GM21528 (cell line): ENCODE data around the gene ABTB2.

Experiments
- ATAC-seq: cut with Tn5 transposase; IDR thresholded peaks from one replicate; pipeline ENCODE4 v1.9.1; 2021; ENCODE audit warnings: mild to moderate bottlenecking, moderate library complexity; ENCODE audit not compliant: unreplicated experiment, low FRiP score

The ABTB2 gene

DNA sequence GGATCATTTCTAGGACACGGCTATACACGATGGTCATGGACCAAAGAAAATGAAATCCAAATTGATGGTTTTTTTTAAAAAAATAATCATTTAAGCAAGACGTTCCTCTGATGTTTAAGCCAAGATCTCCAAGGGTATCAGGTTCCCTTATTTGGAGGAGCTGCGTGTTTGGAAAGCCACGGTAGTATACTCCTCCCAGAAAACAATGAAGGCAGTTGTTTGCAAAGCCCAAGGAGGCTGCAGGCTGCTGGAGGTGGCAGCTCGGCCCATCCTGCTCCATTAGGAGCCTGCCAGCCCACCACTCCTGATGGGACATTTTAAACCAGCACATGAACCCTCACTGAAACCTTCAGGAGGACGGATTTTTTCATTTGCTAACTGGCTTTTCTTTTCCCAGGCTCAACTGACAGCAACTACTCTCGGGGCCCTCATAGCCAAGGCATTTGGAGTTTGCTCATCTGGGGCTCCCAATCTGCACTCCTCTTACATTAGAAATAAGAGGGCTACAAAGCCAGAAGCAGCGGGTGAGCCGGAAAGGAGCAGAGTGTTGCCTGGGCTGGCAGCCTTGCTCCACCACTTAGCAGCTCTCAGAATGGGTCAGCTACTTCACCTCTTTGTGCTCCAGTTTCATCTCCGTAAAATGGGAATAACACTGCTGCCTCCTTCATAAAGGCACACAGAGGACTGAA, 58.4 kb downstream of the ABTB2 start:
- ATAC-seq, result no peak

DNA sequence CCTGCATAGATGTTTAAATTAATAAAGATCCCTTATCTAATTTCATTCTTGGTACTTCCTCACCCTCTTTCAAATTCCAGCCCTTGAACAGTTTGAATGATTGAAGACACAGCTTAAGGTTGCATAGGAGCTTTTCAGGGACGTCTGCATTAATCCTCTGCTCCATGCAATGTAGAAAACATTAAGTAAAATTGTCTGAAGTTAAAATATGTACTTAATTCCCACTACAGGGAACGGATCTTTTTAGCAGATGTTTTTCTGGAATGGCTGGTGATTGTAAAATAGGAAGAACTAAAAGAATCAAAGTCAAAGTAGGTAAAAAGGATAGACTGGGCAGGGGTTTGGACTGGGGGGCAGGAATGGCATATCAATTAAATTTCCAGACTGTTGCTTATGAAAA, 58.9 kb downstream of the ABTB2 start:
- no peak for ATAC-seq

DNA sequence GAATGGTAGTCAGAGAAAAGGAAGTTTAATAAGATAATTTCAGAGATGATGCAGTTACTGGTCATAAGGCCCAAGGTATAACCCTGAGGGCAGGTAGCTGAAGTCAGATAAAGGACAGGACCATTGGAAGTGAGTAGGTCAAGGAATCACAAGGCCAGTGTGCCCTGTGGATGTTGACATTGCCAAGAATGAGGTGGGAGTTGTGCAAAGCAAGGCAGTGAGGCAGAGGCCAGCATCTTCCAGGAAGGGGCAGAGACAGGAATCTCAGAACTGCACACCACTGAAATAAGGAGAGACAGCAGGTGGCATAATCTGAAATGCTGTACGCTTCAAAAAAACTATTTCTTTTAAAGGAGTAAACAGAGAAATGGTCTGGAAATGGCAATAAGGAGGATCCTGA, 61.4 kb downstream of the ABTB2 start:
- ATAC-seq, result no peak

DNA sequence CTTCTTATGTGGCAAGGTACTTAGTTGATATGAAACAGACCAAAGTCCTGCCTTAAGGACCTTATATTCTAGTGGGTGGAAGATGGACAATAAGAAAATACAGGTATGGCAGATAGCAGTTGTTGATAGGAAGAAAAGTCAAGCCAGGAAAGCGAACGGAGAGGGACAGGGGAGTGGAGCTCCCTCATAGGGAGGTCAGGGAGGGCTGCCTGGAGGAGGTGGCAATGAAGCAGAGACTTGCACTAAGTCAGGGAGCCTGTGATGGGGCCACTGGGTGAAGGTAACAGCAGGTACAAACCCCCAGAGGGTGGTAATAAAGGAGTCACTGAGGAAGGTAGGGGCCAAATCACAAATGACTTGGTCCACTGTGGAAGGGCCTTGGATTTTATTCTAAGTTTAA, 65.3 kb downstream of the ABTB2 start:
- ATAC-seq, result no peak

DNA sequence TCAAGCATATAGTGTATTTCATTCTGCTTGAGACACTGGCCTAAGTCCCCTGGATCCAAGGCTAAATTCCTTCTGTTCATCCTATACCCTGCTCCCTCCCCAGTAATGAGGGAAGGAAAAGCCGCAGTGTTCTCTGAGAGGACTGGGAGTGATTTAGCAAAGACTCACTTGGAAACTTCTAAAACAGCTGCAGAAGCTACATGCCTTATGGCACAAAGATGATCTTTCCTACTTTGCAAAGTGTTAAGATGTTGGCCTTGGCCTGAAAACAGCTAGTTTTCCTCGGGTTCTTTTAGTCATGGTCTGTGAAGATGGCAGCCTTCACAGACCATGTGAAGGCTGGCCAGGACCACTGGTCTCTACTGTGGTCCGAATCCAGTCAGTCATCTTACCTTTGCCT, 65.7 kb downstream of the ABTB2 start:
- ATAC-seq, result no peak

DNA sequence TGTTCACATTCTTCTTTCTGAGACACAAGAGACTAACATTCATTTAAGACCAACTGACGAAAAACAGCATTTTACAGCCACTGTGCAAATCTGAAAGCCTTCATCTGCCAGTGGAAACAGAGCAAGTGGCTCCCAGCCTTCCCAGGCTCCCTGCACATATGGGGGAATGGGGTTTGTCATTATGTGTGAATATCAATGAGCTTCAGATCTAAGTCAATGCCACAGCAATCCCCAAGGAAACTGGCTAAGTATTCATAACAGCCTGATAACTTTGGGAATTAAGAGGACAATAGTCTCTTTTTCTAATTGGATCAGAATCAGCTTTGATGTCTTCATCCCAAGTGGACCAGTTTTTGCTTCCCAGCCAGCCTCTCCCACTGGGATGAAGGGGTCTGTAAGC, 66.9 kb downstream of the ABTB2 start:
- no peak for ATAC-seq

DNA sequence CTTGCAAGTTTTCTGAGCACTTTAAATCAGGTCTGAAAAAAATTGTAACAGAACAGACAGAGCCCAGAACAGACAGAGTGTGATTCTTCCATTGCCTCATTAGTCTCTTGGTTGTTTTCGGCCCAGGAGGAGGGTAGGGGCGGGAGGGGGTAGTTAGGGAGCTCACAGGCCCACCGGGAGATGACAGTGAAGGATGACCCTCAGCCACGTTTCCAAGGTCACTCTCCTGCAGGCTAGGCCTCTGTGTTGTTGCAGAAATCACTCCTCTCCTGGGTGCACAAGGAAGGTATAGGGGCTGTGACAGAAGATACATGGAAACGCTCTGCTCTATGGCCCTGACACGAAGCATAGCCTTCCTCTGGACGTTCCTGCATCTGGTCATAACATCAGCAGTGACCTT, 69.3 kb downstream of the ABTB2 start:
- no peak for ATAC-seq

DNA sequence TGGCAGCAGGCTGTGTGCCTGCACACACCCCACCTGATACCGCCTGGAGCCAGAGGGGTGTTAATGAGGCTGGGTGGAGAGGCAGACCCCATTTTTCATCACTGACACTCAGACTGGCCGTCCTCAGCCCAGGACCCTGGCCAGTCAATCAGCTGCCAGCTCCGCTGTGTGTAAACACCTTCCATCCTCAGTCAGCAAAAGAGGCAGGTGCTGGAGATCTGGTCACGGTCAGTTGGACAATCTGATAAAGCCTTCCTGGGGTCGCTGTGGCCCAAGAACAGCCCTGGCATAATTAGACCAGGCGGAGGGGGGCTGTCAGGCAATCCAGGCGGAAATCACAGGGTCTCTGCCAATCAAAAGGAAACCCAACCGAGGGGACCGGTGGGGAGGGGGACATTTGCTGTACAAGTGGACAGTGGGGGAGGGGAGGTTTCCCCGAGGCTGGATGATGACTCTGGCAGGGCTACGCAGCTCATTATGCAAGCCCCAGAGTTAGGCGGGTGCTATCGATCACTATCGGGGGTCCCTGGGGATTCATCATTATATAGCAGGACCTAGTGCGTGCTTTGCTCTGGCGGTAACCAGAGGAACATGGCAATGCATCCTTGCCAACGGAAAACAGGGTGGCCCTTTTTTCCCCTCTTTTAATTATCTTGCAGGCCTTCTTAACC, 72.9 kb downstream of the ABTB2 start:
- no peak for ATAC-seq

DNA sequence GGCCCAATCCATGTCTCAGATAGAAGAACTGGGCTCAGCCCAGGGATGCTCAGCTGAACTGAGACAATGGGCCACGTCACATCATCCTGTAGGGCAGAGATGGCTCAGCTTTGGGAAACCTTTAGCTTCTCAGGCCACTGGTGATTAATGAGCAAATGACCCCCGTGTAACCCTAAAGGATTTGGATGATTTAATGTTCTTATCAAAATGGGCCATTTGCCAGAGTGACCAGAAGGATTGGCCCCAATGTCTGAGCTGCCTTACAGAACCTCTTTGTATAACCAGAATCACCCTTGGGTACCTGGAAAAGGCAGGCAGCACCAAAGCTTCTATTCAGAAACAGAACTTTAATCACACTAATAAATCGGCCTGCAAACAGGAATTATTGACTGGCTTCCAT, 73.7 kb downstream of the ABTB2 start:
- no peak for ATAC-seq

DNA sequence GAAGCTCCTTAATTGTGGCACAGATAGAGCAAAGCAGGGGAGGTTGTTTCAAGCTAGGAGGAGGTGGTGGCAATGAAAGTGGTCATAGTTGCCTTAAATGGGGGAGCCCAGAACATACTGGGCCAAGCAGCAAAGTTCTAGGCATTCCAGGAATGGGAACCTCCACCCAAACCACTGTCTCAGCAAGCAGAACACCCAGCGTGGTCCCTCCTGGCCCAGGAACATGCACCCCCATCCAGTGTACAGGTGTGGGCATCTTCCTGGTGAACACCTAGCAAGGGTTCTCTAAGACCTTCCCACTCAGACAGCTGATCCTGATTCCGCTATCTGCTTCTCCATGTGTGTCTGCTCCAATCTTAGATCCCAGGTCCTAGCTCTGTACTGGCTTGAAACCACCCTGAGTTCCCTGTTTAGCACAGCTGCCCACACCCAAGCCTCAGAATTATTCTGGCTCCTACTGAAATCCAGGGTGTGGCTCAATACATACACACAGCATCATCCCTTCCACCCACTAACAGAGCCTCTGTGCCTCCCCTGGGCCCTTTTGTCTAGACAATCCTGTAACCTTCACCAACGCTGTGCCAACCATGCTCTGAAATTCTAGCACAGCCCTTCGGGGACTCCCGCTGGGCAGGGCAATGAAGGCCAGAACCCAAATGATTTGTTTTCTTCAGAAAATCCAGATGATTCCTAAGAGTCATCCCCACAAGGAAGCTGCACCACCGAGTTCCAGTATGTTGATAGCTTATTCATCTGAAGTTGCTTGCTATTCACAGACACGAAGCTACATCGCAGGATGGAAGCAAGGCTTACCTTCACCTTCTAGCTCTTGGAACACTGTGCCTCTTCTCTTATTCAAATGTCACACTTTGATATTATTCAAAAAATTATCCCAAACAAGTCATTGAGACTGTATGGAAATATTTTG, 76.6 kb downstream of the ABTB2 start:
- no peak for ATAC-seq

DNA sequence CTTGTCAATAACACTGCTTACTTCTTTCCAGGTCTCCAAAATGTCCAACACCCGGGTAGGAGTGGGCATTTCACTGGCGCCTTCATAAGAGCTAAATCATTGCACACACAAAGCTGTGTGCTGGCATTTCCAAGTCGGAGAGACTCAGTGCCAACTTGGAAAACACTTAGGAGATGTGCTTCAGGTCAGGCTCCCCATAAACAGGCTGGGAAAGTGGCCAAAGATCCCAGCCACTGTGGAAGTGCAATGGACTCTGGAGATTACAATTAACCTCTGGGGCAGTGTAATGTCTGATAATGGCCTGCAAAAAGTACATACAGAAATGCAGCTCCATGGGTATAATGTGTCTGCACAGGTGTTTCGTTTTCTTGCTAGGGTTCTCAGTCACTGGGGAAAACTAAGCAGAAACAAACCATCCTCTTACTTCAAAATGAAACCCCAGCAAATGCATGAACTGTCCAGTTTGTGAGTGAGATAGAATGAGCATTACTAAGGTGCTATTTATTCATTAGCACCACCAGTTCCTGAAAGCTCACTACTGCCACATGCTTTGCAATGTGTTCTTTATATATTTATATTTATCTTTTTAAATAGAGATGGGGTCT, 79.0 kb downstream of the ABTB2 start:
- no peak for ATAC-seq

DNA sequence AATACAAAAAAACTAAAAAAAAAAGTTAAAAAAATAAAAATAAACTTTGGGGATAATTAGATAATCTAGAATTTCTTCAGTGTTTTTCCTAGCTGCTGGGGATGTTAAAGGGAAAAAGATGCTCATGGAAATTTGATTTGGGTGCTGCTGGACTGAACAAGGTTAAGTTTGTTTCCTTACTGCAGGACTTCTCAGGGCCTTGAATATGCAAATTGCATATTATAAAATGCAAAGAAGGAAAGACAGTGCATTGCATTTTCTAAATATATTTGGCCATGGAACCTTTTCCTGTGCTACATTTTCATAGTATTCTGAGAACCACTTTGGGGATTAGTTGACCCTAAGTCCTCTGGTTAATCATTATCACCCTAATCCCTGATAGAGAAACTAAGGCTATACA, 79.6 kb downstream of the ABTB2 start:
- no peak for ATAC-seq

DNA sequence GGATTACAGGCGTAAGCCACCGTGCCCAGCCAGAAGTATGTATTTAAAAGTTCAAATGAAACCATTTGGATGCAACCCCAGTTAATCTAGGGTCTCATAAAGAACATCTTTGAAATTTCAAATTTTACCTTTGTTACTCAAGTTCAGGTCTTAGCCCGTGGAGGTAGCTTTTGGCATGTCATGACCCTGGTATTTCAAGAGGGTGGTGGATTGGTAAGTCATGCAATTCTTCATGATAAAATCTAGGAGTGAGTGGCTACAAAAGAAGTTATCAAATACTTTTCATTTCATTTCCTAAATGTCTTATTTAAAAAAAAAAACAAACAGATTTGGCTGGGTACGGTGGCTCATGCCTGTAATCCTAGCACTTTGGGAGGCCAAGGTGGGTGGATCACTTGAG, 80.6 kb downstream of the ABTB2 start:
- no peak for ATAC-seq

DNA sequence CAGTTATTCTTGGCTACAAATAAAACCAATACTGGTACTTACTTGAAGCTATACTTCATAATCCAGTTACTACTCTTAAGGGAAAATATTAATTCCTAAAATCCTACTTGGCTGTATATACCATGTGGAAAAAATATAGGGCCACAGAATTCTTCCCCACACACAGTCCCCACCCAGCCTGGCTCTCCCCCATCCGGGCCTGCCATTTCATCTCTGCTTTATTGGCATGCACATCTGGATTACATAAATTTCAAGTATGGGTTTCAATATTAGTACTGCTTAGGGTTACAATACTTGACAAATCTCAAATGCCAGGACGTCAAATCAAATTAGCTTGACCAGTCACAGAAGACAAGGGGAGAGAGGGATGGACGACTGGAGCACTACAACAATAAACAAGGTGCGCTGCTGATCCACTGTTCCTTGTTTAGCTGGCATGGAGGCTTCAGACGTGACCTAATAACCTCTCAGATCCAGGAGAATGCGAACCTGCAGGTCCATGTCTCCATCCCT, 81.4 kb downstream of the ABTB2 start:
- ATAC-seq, result no peak

DNA sequence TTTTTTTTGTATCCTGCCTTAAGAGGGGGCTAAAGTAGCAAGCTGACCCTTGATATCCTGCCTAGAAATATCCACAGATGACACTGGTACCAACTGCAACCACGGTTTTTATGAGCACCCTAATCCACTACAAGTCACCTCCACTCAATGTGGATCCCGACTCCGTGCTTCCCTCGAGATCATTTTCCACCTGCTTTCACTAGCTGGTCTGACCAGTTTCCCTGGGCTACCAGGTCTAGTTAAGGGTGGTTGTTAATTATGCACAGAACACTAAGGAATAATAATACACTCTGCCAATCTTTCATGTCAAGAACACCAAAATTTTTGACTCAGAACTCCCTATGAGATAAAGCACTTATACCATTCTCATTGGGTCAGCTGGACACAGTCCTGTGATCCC, 82.3 kb downstream of the ABTB2 start:
- ATAC-seq, result no peak

DNA sequence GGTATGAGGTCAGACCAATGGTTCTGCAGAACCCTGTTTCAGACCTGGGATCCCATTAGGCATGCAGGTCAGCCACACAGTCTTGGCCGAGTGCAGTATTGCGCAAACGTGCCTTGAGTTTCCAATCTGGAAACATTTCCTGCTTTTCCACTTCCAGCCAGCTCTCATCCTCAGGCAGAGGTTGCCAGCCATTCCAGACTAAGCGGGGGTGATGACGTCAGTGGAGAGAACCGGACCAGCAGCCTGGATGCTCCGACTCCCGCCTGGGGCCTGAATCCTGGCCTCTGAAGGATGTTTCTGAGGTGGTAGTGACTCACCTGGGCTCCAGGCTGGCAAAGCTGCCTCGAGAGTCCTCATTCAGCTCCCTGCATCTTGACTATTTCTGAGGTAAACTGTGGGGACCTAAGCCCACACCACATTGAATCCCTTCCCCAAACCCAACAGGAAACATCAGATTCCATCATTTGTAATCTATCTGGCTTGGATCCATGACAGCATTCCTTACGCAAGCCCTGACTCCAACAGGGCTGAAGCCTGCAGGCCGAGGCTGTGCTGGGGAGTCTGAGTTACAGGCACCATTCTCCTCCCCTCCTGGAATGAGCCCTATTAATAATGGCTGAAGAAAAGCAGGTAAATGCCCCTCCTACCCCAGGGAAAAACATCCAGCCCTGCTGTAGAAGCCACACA, 83.0 kb downstream of the ABTB2 start:
- no peak for ATAC-seq

DNA sequence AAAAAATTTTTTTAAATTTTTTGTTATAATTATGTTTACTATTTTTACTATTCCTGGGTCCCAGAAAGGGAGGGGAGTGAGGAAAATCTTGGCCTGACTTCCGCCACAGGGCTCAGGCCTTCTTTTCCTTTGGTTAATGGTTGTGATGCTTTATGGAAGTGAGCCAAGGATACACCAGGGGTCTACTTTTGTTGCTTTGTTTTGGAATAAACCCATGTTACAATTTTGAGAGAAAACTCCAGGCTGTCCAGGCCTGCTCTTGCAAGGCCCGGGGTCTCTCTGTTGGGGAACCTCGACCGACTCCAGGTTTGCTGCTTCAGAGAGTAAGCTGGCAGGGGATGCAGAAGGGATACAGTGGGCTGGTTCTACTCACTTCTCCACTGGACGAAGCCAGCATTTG, 84.7 kb downstream of the ABTB2 start:
- no peak for ATAC-seq

DNA sequence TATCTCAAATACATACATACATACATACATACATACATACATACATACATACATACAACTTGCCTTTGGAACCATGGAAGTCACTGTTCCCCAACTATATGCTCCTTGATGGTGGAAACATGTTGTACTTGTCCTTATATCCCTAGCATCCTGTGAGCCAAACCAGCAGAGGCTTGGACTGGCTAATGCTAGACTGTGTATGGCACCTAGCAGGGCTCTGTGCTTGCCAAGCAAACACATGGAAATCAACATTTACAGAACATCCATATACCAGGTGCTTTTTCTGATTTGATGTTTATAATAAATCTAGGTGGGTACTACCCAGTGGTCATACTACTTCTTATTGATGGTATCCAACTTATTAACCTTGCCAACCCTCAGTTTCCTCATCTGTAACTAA, 86.1 kb downstream of the ABTB2 start:
- no peak for ATAC-seq

DNA sequence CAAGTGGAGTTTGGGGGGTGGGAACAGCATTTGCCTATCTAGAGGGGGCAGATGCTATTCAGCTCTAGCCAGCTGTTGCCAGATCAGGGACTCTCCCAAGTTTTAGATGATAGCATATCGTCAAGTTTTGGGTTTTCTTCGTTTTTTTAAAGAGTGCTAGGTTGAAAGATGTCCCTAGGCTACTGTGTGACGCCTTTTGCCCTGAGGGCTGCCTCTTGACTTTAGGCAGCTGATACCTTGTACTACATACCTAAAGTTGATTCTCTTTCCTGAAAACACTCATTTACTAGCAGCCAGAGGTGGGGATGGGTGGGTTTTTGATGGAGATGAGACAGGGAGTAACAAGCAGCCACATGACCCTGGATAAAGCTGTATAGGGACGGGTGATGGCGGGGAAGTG, 87.1 kb downstream of the ABTB2 start:
- ATAC-seq, result no peak

DNA sequence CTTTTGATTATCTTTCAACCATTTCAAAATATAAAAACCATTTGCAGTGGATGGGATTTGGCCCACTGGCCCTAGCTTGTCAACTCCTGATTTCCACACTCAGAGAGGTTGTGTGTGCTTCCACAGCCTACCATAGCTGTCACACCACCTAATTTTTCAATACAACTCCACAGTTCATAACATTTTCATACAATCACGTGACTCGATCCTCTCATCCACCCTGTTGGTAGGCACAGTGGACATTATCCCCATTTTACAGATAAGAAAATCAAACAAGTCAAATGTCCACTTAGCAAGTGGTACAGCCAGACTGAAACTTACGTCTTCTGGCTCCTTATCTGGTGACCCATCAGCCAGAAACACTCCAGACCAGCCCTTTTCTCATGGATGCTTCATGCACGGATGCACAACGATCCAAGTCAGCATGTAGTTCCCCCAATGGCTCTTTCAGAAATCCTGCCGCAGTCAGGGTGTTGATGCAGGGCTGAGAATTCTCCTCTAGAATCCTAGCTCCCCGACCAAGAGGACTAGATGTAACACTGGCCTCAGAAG, 88.0 kb downstream of the ABTB2 start:
- no peak for ATAC-seq
